GM23338 (cell line): ENCODE data around the gene RASGRP4. TPM values are rescaled to one million over a fixed set of nuclear protein-coding genes. Genes with fewer than 3 reads are reported as not detected.

Experiments used
- ATAC-seq: fragments of 200-7000 bp; cut with Tn5 transposase; 3 replicates; pipeline ENCODE4 v1.9.1; 2020
- DNase-seq: peaks from one replicate; pipeline ENCODE4 v3.0.0-alpha.2; 2015; ENCODE audit warnings: low spot score
- H2AFZ ChIP-seq: fragments of 200-600 bp; sonication (generic); 2 replicates; pipeline ENCODE4 v1.8.0; 2016; ENCODE audit warnings: antibody characterized with exemption, mild to moderate bottlenecking, moderate library complexity
- H3F3A ChIP-seq: fragments of 200-600 bp; sonication (generic); replicated peaks from 2 replicates; pipeline ENCODE4 v1.8.0; 2017; ENCODE audit warnings: antibody characterized with exemption, mixed run types, low read depth
- H3K27ac ChIP-seq: fragments of 200-600 bp; sonication (generic); 2 replicates; pipeline ENCODE4 v1.6.1; 2016; ENCODE audit warnings: low read depth
- H3K27me3 ChIP-seq: fragments of 200-600 bp; sonication (generic); 2 replicates; pipeline ENCODE4 v1.8.0; 2016; ENCODE audit warnings: mild to moderate bottlenecking, mixed run types, moderate library complexity; ENCODE audit not compliant: insufficient read depth
- H3K36me3 ChIP-seq: fragments of 200-600 bp; sonication (generic); 2 replicates; pipeline ENCODE4 v1.8.0; 2016; ENCODE audit warnings: mild to moderate bottlenecking; ENCODE audit not compliant: insufficient read depth
- H3K4me1 ChIP-seq: fragments of 200-600 bp; sonication (generic); 2 replicates; pipeline ENCODE4 v1.8.0; 2016; ENCODE audit warnings: mild to moderate bottlenecking, moderate library complexity; ENCODE audit not compliant: insufficient read depth
- H3K4me2 ChIP-seq: fragments of 200-600 bp; sonication (generic); 2 replicates; pipeline ENCODE4 v1.7.1; 2017; ENCODE audit warnings: mixed run types
- H3K4me3 ChIP-seq: fragments of 200-600 bp; sonication (generic); 2 replicates; pipeline ENCODE4 v1.6.1; 2016; ENCODE audit warnings: mixed run types
- H3K79me2 ChIP-seq: fragments of 200-600 bp; sonication (generic); replicated peaks from 2 replicates; pipeline ENCODE4 v1.8.0; 2017; ENCODE audit warnings: mild to moderate bottlenecking; ENCODE audit not compliant: insufficient read depth
- H3K9me2 ChIP-seq: fragments of 200-600 bp; sonication (generic); 2 replicates; pipeline ENCODE4 v1.8.0; 2017; ENCODE audit not compliant: insufficient read depth
- H4K20me1 ChIP-seq: fragments of 200-600 bp; sonication (generic); replicated peaks from 2 replicates; pipeline ENCODE4 v1.8.0; 2017; ENCODE audit warnings: mild to moderate bottlenecking; ENCODE audit not compliant: insufficient read depth
- H3K27ac Mint-ChIP-seq: 2 replicates; pipeline ENCODE4 v1.8.0; 2020; ENCODE audit warnings: inconsistent platforms, mild to moderate bottlenecking, moderate library complexity, mixed read lengths
- H3K27me3 Mint-ChIP-seq: 3 replicates; pipeline ENCODE4 v1.8.0; 2022; ENCODE audit warnings: low read depth, mild to moderate bottlenecking, moderate library complexity, mixed read lengths, inconsistent platforms; ENCODE audit not compliant: insufficient read depth, poor library complexity
- H3K36me3 Mint-ChIP-seq: 3 replicates; pipeline ENCODE4 v1.8.0; 2021; ENCODE audit warnings: low read depth, mild to moderate bottlenecking, inconsistent platforms, moderate library complexity, mixed read lengths
- H3K4me1 Mint-ChIP-seq: 3 replicates; pipeline ENCODE4 v1.8.0; 2020; ENCODE audit warnings: mild to moderate bottlenecking, inconsistent platforms, mixed read lengths
- H3K4me3 Mint-ChIP-seq: 3 replicates; pipeline ENCODE4 v1.8.0; 2021; ENCODE audit warnings: moderate library complexity, mild to moderate bottlenecking, inconsistent platforms, mixed read lengths
- H3K9me3 Mint-ChIP-seq: 3 replicates; pipeline ENCODE4 v1.8.0; 2020; ENCODE audit warnings: moderate library complexity, mild to moderate bottlenecking, inconsistent platforms, mixed read lengths
- CREB1 ChIP-seq: fragments of 250-450 bp; sonication (Bioruptor Pico); IDR thresholded peaks from 2 replicates; pipeline ENCODE4 v1.5.0; 2020; ENCODE audit warnings: low read depth, mild to moderate bottlenecking, moderate library complexity
- EZH2 ChIP-seq: fragments of 200-600 bp; sonication (generic); IDR thresholded peaks from one replicate; pipeline ENCODE4 v1.8.0; 2017; ENCODE audit warnings: antibody characterized with exemption, mild to moderate bottlenecking, low read depth; ENCODE audit not compliant: unreplicated experiment
- EZH2phosphoT487 ChIP-seq: fragments of 200-600 bp; sonication (generic); IDR thresholded peaks from one replicate; pipeline ENCODE4 v1.8.1; 2018; ENCODE audit warnings: antibody characterized with exemption; ENCODE audit not compliant: unreplicated experiment
- JUNB ChIP-seq: IDR thresholded peaks from one replicate; pipeline ENCODE4 v1.6.1; 2016; ENCODE audit warnings: antibody characterized with exemption; ENCODE audit not compliant: unreplicated experiment
- NANOG ChIP-seq: IDR thresholded peaks from 2 replicates; pipeline ENCODE4 v1.6.1; 2016; ENCODE audit warnings: antibody characterized with exemption, borderline replicate concordance
- POLR2AphosphoS5 ChIP-seq: IDR thresholded peaks from 2 replicates; pipeline ENCODE4 v1.6.1; 2016; ENCODE audit warnings: antibody characterized with exemption, low read depth
- STAT1 ChIP-seq: IDR thresholded peaks from one replicate; pipeline ENCODE4 v1.6.1; 2016; ENCODE audit warnings: antibody characterized with exemption; ENCODE audit not compliant: unreplicated experiment
- ZNF114 ChIP-seq: fragments of 250-450 bp; sonication (Bioruptor Pico); IDR thresholded peaks from 2 replicates; pipeline ENCODE4 v1.5.0; 2020; ENCODE audit warnings: mild to moderate bottlenecking, moderate library complexity
- ZNF331 ChIP-seq: fragments of 250-450 bp; sonication (Bioruptor Pico); IDR thresholded peaks from 2 replicates; pipeline ENCODE4 v1.5.0; 2020; ENCODE audit warnings: low read depth, mild to moderate bottlenecking, moderate library complexity
- polyA plus RNA-seq: library from polyadenylated mRNA; unstranded; fragments of >200 nt; fragmentation: Nextera tagmentation; extraction: Ambion mirVana; gene quantifications from 2 replicates; pipeline ENCODE4 v1.2.1, GENCODE V29; 2016
- total RNA-seq: library from RNA; depleted of rRNA; stranded (reverse); fragments of >200 nt; shearing (Covaris generic); gene quantifications from 2 replicates; pipeline ENCODE4 v1.2.3, GENCODE V29; 2014
- TF ChIP-seq, protein P1 (sequence below), 2 experiments: fragments of 200-600 bp in 1 of 2; sonication (generic) in 1 of 2; conservative IDR thresholded peaks; 2 replicates each; pipeline versions ENCODE4 v1.5.1 to v1.6.1; 2016 to 2017; ENCODE audit warnings: antibody characterized with exemption in 2 of 2, low read depth in 2 of 2, mild to moderate bottlenecking in 2 of 2, moderate library complexity in 1 of 2
- TF ChIP-seq, protein P2 (sequence below): fragments of 250-450 bp; sonication (Bioruptor Pico); IDR thresholded peaks from 2 replicates; pipeline ENCODE4 v1.5.0; 2020; ENCODE audit warnings: mild to moderate bottlenecking, moderate library complexity
- TF ChIP-seq, protein P3 (sequence below): IDR thresholded peaks from one replicate; pipeline ENCODE4 v1.6.1; 2018; ENCODE audit warnings: antibody characterized with exemption; ENCODE audit not compliant: unreplicated experiment
- TF ChIP-seq, protein P4 (sequence below): IDR thresholded peaks from 2 replicates; pipeline ENCODE4 v1.6.1; 2016; ENCODE audit warnings: antibody characterized with exemption

The RASGRP4 gene
- total and polyA plus RNA-seq, 2 experiments from 2014 or later, result 1.6 to 3.6 TPM

DNA sequence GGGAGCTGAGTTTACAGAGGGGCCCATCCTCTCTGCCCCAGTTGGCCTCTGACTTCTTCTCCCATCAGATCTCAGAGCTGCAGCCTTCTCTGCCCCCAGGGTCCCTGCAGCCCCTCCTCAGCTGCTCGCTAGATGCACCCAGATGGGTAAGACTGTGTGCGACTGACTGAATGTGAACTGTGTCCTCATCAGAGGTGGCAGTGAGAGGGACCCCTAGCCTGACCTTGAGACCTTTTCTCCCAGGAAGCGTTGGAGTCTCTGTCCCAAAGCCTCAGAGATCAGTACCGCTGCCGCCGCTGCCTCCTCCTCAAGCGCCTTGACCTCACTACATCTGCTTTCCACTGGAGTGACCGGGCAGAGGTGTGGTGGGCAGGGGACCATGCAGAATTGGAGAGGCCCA is 20.7 kb downstream of the RASGRP4 start:
- Histone ChIP-seq H3K36me3 (no peaks in the 10 kb centered on the region), H3K27me3 (peaks cover 24% of the 10 kb centered on the region), H3K27ac (no peak overlapping the region), H3K4me3 (no peak overlapping the region), H3F3A (no peaks in the 10 kb centered on the region), H3K79me2 (no peaks in the 10 kb centered on the region), H3K9me2 (no peaks in the 10 kb centered on the region), H2AFZ (no peak overlapping the region), H4K20me1 (no peaks in the 10 kb centered on the region; the same call in 1 of the 2 replicates), H3K4me1 (no peaks in the 10 kb centered on the region), H3K4me2 (no peak overlapping the region)
- no peak for TF ChIP-seq EZH2phosphoT487
- no peak for TF ChIP-seq ZNF114
- no peak for TF ChIP-seq EZH2
- TF ChIP-seq STAT1, result no peak
- TF ChIP-seq, protein P1, sequence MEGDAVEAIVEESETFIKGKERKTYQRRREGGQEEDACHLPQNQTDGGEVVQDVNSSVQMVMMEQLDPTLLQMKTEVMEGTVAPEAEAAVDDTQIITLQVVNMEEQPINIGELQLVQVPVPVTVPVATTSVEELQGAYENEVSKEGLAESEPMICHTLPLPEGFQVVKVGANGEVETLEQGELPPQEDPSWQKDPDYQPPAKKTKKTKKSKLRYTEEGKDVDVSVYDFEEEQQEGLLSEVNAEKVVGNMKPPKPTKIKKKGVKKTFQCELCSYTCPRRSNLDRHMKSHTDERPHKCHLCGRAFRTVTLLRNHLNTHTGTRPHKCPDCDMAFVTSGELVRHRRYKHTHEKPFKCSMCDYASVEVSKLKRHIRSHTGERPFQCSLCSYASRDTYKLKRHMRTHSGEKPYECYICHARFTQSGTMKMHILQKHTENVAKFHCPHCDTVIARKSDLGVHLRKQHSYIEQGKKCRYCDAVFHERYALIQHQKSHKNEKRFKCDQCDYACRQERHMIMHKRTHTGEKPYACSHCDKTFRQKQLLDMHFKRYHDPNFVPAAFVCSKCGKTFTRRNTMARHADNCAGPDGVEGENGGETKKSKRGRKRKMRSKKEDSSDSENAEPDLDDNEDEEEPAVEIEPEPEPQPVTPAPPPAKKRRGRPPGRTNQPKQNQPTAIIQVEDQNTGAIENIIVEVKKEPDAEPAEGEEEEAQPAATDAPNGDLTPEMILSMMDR (conservative IDR thresholded peaks at IDR 0.05; ENCODE audit: low read depth in 2 of 2), result no peak
- no peak for TF ChIP-seq JUNB
- TF ChIP-seq NANOG, result no peak
- no peak for TF ChIP-seq CREB1 (CRISPR knock-in tag)
- TF ChIP-seq POLR2AphosphoS5, result no peak
- TF ChIP-seq, protein P2, sequence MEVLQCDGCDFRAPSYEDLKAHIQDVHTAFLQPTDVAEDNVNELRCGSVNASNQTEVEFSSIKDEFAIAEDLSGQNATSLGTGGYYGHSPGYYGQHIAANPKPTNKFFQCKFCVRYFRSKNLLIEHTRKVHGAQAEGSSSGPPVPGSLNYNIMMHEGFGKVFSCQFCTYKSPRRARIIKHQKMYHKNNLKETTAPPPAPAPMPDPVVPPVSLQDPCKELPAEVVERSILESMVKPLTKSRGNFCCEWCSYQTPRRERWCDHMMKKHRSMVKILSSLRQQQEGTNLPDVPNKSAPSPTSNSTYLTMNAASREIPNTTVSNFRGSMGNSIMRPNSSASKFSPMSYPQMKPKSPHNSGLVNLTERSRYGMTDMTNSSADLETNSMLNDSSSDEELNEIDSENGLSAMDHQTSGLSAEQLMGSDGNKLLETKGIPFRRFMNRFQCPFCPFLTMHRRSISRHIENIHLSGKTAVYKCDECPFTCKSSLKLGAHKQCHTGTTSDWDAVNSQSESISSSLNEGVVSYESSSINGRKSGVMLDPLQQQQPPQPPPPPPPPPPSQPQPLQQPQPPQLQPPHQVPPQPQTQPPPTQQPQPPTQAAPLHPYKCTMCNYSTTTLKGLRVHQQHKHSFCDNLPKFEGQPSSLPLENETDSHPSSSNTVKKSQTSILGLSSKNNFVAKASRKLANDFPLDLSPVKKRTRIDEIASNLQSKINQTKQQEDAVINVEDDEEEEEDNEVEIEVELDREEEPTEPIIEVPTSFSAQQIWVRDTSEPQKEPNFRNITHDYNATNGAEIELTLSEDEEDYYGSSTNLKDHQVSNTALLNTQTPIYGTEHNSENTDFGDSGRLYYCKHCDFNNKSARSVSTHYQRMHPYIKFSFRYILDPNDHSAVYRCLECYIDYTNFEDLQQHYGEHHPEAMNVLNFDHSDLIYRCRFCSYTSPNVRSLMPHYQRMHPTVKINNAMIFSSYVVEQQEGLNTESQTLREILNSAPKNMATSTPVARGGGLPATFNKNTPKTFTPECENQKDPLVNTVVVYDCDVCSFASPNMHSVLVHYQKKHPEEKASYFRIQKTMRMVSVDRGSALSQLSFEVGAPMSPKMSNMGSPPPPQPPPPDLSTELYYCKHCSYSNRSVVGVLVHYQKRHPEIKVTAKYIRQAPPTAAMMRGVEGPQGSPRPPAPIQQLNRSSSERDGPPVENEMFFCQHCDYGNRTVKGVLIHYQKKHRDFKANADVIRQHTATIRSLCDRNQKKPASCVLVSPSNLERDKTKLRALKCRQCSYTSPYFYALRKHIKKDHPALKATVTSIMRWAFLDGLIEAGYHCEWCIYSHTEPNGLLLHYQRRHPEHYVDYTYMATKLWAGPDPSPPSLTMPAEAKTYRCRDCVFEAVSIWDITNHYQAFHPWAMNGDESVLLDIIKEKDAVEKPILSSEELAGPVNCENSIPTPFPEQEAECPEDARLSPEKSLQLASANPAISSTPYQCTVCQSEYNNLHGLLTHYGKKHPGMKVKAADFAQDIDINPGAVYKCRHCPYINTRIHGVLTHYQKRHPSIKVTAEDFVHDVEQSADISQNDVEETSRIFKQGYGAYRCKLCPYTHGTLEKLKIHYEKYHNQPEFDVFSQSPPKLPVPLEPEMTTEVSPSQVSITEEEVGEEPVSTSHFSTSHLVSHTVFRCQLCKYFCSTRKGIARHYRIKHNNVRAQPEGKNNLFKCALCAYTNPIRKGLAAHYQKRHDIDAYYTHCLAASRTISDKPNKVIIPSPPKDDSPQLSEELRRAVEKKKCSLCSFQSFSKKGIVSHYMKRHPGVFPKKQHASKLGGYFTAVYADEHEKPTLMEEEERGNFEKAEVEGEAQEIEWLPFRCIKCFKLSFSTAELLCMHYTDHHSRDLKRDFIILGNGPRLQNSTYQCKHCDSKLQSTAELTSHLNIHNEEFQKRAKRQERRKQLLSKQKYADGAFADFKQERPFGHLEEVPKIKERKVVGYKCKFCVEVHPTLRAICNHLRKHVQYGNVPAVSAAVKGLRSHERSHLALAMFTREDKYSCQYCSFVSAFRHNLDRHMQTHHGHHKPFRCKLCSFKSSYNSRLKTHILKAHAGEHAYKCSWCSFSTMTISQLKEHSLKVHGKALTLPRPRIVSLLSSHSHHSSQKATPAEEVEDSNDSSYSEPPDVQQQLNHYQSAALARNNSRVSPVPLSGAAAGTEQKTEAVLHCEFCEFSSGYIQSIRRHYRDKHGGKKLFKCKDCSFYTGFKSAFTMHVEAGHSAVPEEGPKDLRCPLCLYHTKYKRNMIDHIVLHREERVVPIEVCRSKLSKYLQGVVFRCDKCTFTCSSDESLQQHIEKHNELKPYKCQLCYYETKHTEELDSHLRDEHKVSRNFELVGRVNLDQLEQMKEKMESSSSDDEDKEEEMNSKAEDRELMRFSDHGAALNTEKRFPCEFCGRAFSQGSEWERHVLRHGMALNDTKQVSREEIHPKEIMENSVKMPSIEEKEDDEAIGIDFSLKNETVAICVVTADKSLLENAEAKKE (CRISPR knock-in tag), result no peak
- no peak for TF ChIP-seq ZNF331 (CRISPR knock-in tag)
- TF ChIP-seq, protein P3, sequence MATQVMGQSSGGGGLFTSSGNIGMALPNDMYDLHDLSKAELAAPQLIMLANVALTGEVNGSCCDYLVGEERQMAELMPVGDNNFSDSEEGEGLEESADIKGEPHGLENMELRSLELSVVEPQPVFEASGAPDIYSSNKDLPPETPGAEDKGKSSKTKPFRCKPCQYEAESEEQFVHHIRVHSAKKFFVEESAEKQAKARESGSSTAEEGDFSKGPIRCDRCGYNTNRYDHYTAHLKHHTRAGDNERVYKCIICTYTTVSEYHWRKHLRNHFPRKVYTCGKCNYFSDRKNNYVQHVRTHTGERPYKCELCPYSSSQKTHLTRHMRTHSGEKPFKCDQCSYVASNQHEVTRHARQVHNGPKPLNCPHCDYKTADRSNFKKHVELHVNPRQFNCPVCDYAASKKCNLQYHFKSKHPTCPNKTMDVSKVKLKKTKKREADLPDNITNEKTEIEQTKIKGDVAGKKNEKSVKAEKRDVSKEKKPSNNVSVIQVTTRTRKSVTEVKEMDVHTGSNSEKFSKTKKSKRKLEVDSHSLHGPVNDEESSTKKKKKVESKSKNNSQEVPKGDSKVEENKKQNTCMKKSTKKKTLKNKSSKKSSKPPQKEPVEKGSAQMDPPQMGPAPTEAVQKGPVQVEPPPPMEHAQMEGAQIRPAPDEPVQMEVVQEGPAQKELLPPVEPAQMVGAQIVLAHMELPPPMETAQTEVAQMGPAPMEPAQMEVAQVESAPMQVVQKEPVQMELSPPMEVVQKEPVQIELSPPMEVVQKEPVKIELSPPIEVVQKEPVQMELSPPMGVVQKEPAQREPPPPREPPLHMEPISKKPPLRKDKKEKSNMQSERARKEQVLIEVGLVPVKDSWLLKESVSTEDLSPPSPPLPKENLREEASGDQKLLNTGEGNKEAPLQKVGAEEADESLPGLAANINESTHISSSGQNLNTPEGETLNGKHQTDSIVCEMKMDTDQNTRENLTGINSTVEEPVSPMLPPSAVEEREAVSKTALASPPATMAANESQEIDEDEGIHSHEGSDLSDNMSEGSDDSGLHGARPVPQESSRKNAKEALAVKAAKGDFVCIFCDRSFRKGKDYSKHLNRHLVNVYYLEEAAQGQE, result no peak
- TF ChIP-seq, protein P4, sequence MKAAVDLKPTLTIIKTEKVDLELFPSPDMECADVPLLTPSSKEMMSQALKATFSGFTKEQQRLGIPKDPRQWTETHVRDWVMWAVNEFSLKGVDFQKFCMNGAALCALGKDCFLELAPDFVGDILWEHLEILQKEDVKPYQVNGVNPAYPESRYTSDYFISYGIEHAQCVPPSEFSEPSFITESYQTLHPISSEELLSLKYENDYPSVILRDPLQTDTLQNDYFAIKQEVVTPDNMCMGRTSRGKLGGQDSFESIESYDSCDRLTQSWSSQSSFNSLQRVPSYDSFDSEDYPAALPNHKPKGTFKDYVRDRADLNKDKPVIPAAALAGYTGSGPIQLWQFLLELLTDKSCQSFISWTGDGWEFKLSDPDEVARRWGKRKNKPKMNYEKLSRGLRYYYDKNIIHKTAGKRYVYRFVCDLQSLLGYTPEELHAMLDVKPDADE, result no peak
- DNase-seq, result no peak
- H3K36me3 Mint-ChIP-seq, result peaks cover 3% of the 10 kb centered on the region; the same call in 1 of the 3 replicates
- H3K27me3 Mint-ChIP-seq, result peaks cover 24% of the 10 kb centered on the region
- no peak overlapping the region for H3K27ac Mint-ChIP-seq
- ATAC-seq, result no peak
- no peaks in the 10 kb centered on the region; the same call in 2 of the 3 replicates for H3K4me1 Mint-ChIP-seq
- no peak overlapping the region for H3K4me3 Mint-ChIP-seq
- no peaks in the 10 kb centered on the region for H3K9me3 Mint-ChIP-seq
